ENCODE measurements around the gene UBE2G2. TPM values are rescaled to one million over a fixed set of nuclear protein-coding genes. Genes with fewer than 3 reads are reported as not detected.

UBE2G2 gene
- total and polyA plus RNA-seq, 2 of the 4 experiments (the other 2 are of a cell fraction), result 65.4 to 91.7 TPM

DNA sequence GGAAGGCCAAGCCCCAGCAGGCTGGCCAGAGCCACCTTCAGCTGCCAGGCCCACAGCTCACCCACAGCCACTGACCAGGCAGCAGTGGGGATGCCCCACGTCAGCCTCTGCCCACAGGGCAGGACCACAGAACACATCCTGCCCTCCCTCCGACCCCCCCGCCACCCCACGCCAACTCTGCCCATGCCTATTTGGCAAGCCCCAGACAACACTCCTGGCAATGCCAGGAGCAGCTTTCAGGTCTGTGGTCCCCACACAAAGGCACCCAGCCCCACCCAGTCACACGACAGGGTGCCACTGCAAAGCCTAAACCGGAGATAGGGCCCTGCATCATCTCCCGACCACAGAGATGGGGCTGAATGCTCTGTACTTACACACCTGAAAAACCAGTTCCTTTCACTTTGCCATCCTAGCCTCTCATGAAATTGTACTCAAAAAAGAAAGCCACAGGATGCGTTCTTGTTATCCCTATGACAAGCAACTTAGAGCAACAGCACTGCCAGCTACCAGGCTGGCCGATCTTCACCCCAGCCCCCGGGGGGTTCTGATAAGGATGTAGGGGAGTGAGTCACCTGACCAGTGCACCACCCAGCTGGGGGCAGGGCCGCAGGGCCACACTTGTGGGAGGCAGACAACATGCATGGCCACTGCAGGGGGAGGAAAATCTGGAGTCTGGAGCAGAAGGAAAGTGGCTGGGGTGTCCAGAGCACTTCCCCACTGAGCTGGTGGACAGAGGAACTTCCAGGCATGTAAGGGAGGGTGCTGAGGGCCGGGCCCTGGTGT lies 36.2 kb downstream of the UBE2G2 start:
- peak overlapping the region; percentile 42 for H2AK9ac ChIP-seq (replicated peaks; ENCODE audit: low read depth, low read length, poor library complexity)
- H4K20me1 ChIP-seq (ENCODE audit: insufficient read depth, low read length), result no peaks in the 10 kb centered on the region; the same call in none of the 2 replicates
- 54% methylated on average over 4 of the region's 12 CpGs; no CpG with 5 or more reads in 1 of the 2 experiments for WGBS, 2 experiments (ENCODE audit: extremely low coverage in 2 of 2, insufficient read length in 1 of 2)
- no peaks in the 10 kb centered on the region for H3K79me1 ChIP-seq (ENCODE audit: low read depth in 1 of 2, low read length in 2 of 2)
- no peak overlapping the region for H3K9ac ChIP-seq (ENCODE audit: low read depth, low read length)
- ChIA-PET POLR2A (ENCODE audit: unreplicated experiment) (no interaction called here), CTCF (interaction anchor here (0.6 kb wide), 1 partner anchor 250 kb away, joined by 3 read pairs; no protein-coding TSS in a partner anchor)
- H3K9me1 ChIP-seq (ENCODE audit: insufficient read depth, low read length), result no peaks in the 10 kb centered on the region
- dilution Hi-C loops (cut with HindIII; ENCODE audit: low sequenced_read_pairs, unreplicated experiment) (no loop called here), in situ Hi-C loops (cut with MboI; ENCODE audit: low sequenced_read_pairs) (no loop called here), intact Hi-C loops (cut with micrococcal nuclease) (no loop called here)
- H3K36me3 ChIP-seq (ENCODE audit: control insufficient read depth, insufficient read depth, low read length), result peaks cover 6% of the 10 kb centered on the region
- peak; percentile 10 for ATAC-seq (ENCODE audit: low read depth)
- no peak overlapping the region for H3K27ac ChIP-seq (ENCODE audit: insufficient read depth, low read length)
- no peak overlapping the region for H4K8ac ChIP-seq (ENCODE audit: low read depth in 2 of 2, low read length in 2 of 2)
- H3K23ac ChIP-seq (ENCODE audit: low read depth, low read length), result no peak overlapping the region
- BruUV-seq (replicated peaks), result no TSS peak
- no peaks in the 10 kb centered on the region; the same call in 1 of the 2 replicates for H3K27me3 ChIP-seq (ENCODE audit: control insufficient read depth, insufficient read depth, low read length)
- no peak overlapping the region for H2BK120ac ChIP-seq (ENCODE audit: low read depth, low read length)
- no peak overlapping the region for H4K5ac ChIP-seq (ENCODE audit: low read depth, low read length)
- DNase-seq, result no peak
- H3K14ac ChIP-seq (replicated peaks; ENCODE audit: low read depth, low read length), result no peak overlapping the region
- no peak overlapping the region for H2BK15ac ChIP-seq (ENCODE audit: low read depth, low read length)
- no peak overlapping the region for H2BK20ac ChIP-seq (ENCODE audit: low read depth, low read length)
- no peak overlapping the region for H2BK5ac ChIP-seq (ENCODE audit: low read depth, low read length, poor library complexity, severe bottlenecking)
- peak overlapping the region; percentile 14 for H2AFZ ChIP-seq (replicated peaks; ENCODE audit: low read length, poor library complexity)
- no peaks in the 10 kb centered on the region for H3K4me1 ChIP-seq (ENCODE audit: control insufficient read depth, insufficient read depth, low read length)
- no peak overlapping the region for H3K56ac ChIP-seq (ENCODE audit: extremely low read depth, insufficient read depth, low read length)
- H2AK5ac ChIP-seq (ENCODE audit: low read depth, low read length), result no peak overlapping the region
- no peak overlapping the region for H3K4ac ChIP-seq (ENCODE audit: low read depth, low read length)
- H4K91ac ChIP-seq (ENCODE audit: insufficient read depth, low read depth, low read length), result no peak overlapping the region
- no peak overlapping the region for H3K18ac ChIP-seq (ENCODE audit: low read depth, low read length)
- H3K4me3 ChIP-seq (ENCODE audit: insufficient read depth, low read depth, low read length), result no peak overlapping the region
- no peak for TF ChIP-seq MAFK (IDR thresholded peaks at IDR 0.05; ENCODE audit: low read depth, low read length)
- TF ChIP-seq FOS (IDR thresholded peaks at IDR 0.05; ENCODE audit: low read depth, low read length), result no peak
- no peak for TF ChIP-seq SMC3 (IDR thresholded peaks at IDR 0.05; ENCODE audit: low read depth, low read length)
- TF ChIP-seq RFX5 (IDR thresholded peaks at IDR 0.05; ENCODE audit: low read depth, low read length), result no peak
- TF ChIP-seq CEBPB (IDR thresholded peaks at IDR 0.05; ENCODE audit: low read depth, low read length), result no peak
- H3K4me2 ChIP-seq (ENCODE audit: low read depth, low read length), result no peak overlapping the region
- H3K9me3 ChIP-seq (ENCODE audit: control insufficient read depth, insufficient read depth, low read length), result no peaks in the 10 kb centered on the region
